IPS-NIHi7 (cell line): ENCODE measurements around the gene GOLGA2.

Source experiments
- DNase-seq: peaks from one replicate; pipeline ENCODE4 v3.0.0; 2012; ENCODE audit warnings: mixed read lengths; ENCODE audit errors: extremely low spot score

Gene GOLGA2, protein sequence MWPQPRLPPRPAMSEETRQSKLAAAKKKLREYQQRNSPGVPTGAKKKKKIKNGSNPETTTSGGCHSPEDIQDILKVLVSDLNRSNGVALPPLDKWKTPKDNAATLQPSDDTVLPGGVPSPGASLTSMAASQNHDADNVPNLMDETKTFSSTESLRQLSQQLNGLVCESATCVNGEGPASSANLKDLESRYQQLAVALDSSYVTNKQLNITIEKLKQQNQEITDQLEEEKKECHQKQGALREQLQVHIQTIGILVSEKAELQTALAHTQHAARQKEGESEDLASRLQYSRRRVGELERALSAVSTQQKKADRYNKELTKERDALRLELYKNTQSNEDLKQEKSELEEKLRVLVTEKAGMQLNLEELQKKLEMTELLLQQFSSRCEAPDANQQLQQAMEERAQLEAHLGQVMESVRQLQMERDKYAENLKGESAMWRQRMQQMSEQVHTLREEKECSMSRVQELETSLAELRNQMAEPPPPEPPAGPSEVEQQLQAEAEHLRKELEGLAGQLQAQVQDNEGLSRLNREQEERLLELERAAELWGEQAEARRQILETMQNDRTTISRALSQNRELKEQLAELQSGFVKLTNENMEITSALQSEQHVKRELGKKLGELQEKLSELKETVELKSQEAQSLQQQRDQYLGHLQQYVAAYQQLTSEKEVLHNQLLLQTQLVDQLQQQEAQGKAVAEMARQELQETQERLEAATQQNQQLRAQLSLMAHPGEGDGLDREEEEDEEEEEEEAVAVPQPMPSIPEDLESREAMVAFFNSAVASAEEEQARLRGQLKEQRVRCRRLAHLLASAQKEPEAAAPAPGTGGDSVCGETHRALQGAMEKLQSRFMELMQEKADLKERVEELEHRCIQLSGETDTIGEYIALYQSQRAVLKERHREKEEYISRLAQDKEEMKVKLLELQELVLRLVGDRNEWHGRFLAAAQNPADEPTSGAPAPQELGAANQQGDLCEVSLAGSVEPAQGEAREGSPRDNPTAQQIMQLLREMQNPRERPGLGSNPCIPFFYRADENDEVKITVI

DNA sequence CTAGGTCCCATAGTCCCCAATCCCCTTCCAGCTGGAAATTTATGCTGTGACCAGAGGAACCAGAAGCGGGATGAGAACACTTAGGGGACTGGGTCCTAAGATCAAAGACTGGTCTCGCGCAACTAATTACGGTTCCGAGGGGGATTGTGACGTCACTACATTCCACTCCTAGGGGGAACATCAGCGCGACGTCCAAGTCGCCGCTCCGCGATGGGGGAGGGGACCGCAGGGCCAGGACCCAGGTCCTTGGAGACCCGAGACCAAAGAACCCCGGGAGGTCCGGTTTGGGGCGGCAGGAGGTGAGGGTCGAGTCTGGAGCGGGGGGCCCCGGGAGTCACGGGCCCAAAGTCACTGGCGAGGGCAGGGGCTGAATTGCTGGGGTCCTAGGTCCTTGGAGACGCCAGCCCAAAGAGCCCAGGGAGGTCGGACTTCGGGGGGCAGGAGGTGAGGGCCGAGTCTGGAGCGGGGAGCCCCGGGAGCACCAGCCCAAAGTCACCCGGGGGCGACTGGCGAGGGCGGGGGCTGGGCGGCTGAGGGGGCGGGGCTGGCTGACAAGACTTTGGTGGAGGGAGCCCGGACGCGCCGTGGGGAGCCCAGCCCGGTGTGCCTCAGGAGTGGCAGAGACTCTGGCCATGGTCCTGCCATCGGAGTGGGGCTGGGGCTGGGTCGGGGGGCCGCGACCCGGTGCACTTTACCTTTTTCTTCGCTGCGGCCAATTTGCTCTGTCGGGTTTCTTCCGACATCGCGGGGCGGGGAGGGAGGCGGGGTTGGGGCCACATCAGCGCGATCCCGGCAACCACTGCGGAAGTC lies at the start of gene GOLGA2:
Gene GOLGA2 (minus strand): TSS at position 810 of the 810 bp plus-strand sequence. CDS start 31 bp downstream, at position 779.
- DNase-seq = peak; percentile 76

DNA sequence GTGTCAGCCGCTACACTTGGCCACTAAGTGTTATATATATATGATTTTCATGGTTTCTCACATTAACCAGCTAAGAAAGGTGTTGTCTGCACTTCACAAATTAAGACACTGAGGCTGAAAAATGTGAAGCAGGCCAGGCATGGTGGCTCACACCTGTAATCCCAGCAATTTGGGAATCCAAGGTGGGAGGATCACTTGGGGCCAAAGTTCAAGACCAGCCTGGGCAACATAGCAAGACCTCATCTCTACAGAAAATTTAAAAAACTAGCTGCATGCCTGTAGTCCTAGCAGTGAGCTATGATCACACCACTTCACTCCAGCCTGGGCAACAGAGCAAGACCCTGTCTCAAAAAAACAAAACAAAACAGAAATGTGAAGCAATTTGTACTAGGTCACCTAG lies 48.6 kb upstream of the GOLGA2 start:
- no peak for DNase-seq

GRCh38 chr9:128323791-128324190 lies 48.0 kb upstream of the GOLGA2 start:
- DNase-seq = no peak

DNA sequence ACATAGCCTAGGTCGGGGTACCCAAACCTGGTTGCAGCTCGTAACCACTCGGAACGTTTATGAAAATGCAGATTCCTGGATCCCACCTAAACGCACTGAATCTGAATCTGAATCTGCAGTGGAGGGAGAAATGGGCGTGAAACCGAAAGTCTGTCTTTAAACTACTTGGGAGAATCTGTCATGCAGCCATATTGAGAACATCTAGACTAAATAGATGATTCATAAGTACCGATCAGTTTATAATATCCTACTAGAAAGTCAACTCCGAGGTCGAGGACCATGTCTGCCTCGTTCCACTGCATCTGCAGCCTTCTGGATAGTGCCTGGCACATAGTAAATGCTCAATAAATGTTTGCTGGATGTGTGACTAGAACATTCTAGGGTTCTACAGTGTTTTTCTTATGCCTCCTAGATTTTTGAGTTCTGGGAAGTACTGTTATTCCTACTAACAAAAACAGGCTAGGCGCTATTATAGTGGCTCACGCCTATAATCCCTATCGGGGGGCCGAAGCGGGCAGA lies 47.5 kb upstream of the GOLGA2 start:
- DNase-seq = no peak

DNA sequence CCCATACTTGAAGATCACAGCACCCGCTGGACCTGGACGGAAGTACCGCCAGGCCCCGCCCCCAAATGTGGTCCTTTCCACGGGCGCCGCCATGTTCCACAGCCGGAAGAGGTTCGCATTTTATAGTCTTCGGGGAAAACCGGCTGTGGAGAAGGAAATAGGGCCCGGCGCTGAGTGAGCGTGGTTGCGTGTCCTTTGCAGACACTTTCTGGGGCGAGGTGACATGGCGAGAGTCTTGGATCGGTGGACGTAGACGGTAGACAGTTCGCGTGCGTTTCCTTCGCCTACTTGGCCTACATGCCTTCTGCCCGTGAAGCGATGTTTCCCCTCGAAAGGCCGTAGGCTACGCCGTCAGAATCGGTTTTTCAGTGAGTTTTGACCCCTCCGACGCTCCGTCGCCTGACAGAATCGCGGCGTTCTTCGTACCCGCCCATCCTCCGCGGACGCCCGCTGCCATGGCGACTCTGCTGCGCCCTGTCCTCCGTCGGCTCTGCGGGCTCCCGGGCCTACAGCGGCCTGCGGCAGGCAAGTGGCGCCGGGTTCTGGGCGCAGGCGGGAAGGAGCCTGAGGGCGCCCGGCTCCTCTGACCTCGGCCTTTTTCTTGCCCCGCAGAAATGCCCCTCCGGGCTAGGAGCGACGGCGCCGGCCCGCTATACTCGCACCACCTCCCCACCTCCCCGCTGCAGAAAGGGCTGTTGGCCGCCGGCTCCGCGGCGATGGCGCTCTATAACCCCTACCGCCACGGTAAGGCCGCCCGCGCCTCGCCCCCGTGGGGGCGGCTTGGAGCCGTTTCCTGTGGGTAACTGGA lies 46.8 kb upstream of the GOLGA2 start, which contains the start of the genes COQ4 and TRUB2:
Gene COQ4 (plus strand): TSS at position 436 of the 808 bp plus-strand sequence. CDS start 20 bp downstream, at position 456.
Gene TRUB2 (minus strand): TSS at position 44 of the 808 bp plus-strand sequence. CDS start 39 bp downstream, at position 5.
- DNase-seq = peak; percentile 98

- DNase-seq = no peak
Measured at GRCh38 chr9:128321879-128322403, 46.1 kb upstream of the GOLGA2 start.

- DNase-seq = no peak
Measured at GRCh38 chr9:128321343-128321742, 45.5 kb upstream of the GOLGA2 start.

- DNase-seq = no peak
Measured at GRCh38 chr9:128317629-128318028, 41.8 kb upstream of the GOLGA2 start.

- DNase-seq = no peak
Measured at GRCh38 chr9:128316421-128316820, 40.6 kb upstream of the GOLGA2 start.

- DNase-seq = no peak
Measured at GRCh38 chr9:128314697-128315096, 38.9 kb upstream of the GOLGA2 start.

GRCh38 chr9:128310461-128310860 lies 34.7 kb upstream of the GOLGA2 start:
- DNase-seq = no peak

- DNase-seq = no peak
Measured at GRCh38 chr9:128309551-128309950, 33.7 kb upstream of the GOLGA2 start.

DNA sequence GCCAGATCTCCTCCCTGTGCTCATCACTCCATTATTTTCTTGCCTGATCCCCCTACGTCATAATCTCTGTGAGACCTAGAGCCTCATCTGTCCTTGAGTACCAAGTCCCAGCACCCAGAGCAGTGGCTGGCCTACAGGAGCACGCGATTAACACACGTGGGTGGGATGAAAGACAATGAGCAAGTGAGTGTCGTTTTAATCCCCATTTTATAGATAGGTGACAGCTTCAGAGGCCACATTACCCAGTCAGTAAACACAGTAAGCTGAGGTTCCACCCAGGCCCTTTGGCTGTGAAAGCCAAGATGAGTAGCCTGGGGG lies 29.1 kb upstream of the GOLGA2 start:
- DNase-seq = no peak

GRCh38 chr9:128304136-128304970 lies 28.5 kb upstream of the GOLGA2 start:
- DNase-seq = no peak

- DNase-seq = no peak
Measured at GRCh38 chr9:128298535-128299482, 23.0 kb upstream of the GOLGA2 start.

DNA sequence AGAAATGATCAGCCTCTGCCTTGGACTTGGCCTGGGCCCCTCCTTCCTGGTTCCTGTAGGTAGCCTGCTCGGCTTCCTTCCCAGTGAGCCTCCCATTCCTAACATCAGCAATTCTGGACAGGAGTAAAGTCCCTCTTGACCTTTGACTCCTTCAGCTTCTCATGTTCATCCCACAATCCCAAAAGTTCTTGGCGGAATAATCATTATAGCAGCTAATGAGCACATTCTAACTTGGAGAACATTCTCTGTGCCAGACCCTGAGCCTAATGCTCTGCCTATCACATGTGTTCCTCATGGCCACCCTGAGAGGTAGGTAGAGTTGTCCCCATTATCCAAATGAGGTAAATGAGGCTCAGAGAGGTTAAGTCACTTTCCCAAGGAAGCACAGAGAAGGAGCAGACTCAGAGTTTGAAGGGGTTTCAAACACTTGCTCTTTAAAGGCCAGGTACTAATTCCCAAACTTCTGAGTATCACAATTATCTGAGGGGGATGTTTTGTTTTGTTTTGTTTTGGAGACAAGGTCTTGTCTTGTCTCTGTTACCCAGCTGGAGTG lies 21.5 kb upstream of the GOLGA2 start:
- DNase-seq = no peak

- no peak for DNase-seq
Measured at GRCh38 chr9:128296340-128297220, 20.8 kb upstream of the GOLGA2 start.
